ENCODE data around the gene CATSPER1.
A peak's percentile ranks its signal among the peaks of the same experiment; 100 is the strongest.

Gene CATSPER1

DNA sequence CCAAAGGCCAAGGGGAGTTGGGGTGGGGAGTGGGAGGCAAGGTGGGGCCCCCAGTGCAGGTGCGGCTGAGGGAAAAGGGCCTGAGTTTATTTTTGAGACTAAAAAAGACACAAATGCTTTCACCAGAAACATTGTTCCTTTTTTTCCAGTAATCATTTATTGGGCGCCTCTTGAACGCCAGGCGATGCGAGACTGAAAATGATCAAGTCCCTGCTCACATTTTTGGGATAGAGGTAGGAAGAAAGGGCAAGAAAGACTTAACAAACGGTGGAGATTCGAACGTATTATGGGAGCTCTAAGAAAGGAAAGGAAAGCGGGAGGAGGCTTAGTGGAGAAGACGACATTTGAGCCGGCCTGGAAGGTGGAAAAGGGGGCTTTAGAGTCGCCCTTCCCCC lies 25.1 kb upstream of the CATSPER1 start:
- Histone ChIP-seq H3K4me1 (ENCODE audit: low read length) (peaks cover 23% of the 10 kb centered on the region), H2AFZ (ENCODE audit: low read length) (peak overlapping the region; percentile 77), H4K20me1 (ENCODE audit: insufficient read depth, low read length) (no peaks in the 10 kb centered on the region), H3K9me3 (replicated peaks; ENCODE audit: insufficient read depth, low read length) (no peaks in the 10 kb centered on the region), H3K4me2 (ENCODE audit: low read depth, low read length) (peak overlapping the region; percentile 83), H3K9ac (ENCODE audit: low read length) (peak overlapping the region; percentile 75), H3K9me2 (replicated peaks; ENCODE audit: insufficient read depth, low read length) (no peaks in the 10 kb centered on the region), H3K36me3 (replicated peaks; ENCODE audit: insufficient read depth, low read length) (peaks cover 10% of the 10 kb centered on the region; the same call in 1 of the 2 replicates), H3K4me3 (ENCODE audit: low read length) (peak overlapping the region; percentile 64), H3K27ac (ENCODE audit: low read length) (peak overlapping the region; percentile 82), H3K27me3 (replicated peaks; ENCODE audit: insufficient read depth, low read length) (no peaks in the 10 kb centered on the region), H3F3A (ENCODE audit: insufficient read depth, low read length) (peaks cover 22% of the 10 kb centered on the region), H3K79me2 (ENCODE audit: low read length) (peaks cover 40% of the 10 kb centered on the region)
- TF ChIP-seq EZH2phosphoT487 (IDR thresholded peaks at IDR 0.05; ENCODE audit: low read length) (no peak), EZH2 (optimal IDR thresholded peaks at IDR 0.05; ENCODE audit: low read depth, low read length) (no peak)
- TF ChIP-seq, protein P1, sequence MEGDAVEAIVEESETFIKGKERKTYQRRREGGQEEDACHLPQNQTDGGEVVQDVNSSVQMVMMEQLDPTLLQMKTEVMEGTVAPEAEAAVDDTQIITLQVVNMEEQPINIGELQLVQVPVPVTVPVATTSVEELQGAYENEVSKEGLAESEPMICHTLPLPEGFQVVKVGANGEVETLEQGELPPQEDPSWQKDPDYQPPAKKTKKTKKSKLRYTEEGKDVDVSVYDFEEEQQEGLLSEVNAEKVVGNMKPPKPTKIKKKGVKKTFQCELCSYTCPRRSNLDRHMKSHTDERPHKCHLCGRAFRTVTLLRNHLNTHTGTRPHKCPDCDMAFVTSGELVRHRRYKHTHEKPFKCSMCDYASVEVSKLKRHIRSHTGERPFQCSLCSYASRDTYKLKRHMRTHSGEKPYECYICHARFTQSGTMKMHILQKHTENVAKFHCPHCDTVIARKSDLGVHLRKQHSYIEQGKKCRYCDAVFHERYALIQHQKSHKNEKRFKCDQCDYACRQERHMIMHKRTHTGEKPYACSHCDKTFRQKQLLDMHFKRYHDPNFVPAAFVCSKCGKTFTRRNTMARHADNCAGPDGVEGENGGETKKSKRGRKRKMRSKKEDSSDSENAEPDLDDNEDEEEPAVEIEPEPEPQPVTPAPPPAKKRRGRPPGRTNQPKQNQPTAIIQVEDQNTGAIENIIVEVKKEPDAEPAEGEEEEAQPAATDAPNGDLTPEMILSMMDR (IDR thresholded peaks at IDR 0.05; ENCODE audit: low read length), result no peak
- DNase-seq, result no peak

- Histone ChIP-seq H3K4me2 (ENCODE audit: low read depth, low read length) (peak overlapping the region; percentile 83), H3K27ac (ENCODE audit: low read length) (peak overlapping the region; percentile 82; the same call in 1 of the 2 replicates), H3K36me3 (replicated peaks; ENCODE audit: insufficient read depth, low read length) (peaks cover 8% of the 10 kb centered on the region; the same call in 1 of the 2 replicates), H3K79me2 (ENCODE audit: low read length) (peaks cover 33% of the 10 kb centered on the region), H2AFZ (ENCODE audit: low read length) (no peak overlapping the region), H3K27me3 (replicated peaks; ENCODE audit: insufficient read depth, low read length) (no peaks in the 10 kb centered on the region), H3K4me3 (ENCODE audit: low read length) (no peak overlapping the region), H3F3A (ENCODE audit: insufficient read depth, low read length) (peaks cover 22% of the 10 kb centered on the region), H4K20me1 (ENCODE audit: insufficient read depth, low read length) (no peaks in the 10 kb centered on the region), H3K9ac (ENCODE audit: low read length) (peak overlapping the region; percentile 75; the same call in 1 of the 2 replicates), H3K9me2 (replicated peaks; ENCODE audit: insufficient read depth, low read length) (no peaks in the 10 kb centered on the region), H3K9me3 (replicated peaks; ENCODE audit: insufficient read depth, low read length) (no peaks in the 10 kb centered on the region), H3K4me1 (ENCODE audit: low read length) (peaks cover 25% of the 10 kb centered on the region)
- no peak for DNase-seq
- TF ChIP-seq, protein P1 (IDR thresholded peaks at IDR 0.05; ENCODE audit: low read length), result no peak
- TF ChIP-seq EZH2 (optimal IDR thresholded peaks at IDR 0.05; ENCODE audit: low read depth, low read length) (no peak), EZH2phosphoT487 (IDR thresholded peaks at IDR 0.05; ENCODE audit: low read length) (no peak)
Measured at GRCh38 chr11:66050581-66051231, 24.4 kb upstream of the CATSPER1 start.

DNA sequence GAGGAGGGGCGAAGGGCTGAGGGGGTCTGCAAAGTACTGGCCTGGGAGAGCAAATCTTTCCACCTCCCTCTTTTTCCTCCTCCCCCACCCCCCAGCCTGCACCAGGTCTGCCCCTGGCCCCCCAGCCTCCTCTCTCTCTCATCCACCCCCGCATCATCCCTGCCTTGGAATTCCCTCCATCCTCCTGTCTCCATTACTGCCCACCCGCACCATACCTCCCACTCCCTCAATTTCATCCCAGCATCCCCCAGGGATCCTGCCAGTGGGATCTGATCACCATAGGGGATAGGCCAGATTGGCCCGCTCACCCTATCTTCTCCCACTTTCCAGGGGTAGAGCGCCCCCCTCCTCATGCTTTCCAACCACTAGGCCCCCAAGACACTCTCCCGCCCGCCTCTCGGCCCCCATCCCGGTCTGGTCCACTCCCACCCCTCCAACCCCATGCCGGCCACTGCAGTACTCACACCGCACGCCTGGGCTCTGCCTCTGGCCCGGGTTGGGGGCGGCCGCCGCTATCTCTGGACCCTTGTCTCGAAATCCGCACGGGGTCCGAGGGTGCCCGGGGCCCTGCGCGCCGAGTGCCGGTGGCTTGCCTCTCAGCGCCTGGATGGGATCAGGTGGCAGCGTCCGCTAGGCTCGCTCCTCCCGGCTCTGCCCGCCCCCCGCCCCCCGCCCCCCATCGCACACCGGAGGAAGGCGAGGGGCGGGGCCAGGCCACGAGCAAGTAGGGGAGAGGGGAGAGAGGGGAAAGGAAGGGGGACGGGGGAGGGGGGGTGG lies 22.5 kb upstream of the CATSPER1 start, which contains the start of gene GAL3ST3:
TSS of gene GAL3ST3 (minus strand) at position 615 of the 777 bp plus-strand sequence. CDS start 3,746 bp downstream, outside the sequence.
- Histone ChIP-seq H3K27ac (ENCODE audit: low read length) (no peak within 1 kb of the TSS), H3K4me3 (ENCODE audit: low read length) (no peak within 1 kb of the TSS), H3K4me2 (ENCODE audit: low read depth, low read length) (no peak within 1 kb of the TSS), H3K9me2 (replicated peaks; ENCODE audit: insufficient read depth, low read length) (no peaks in the 10 kb centered on the region), H3K79me2 (ENCODE audit: low read length) (peaks cover 15% of the 10 kb centered on the region), H3K9ac (ENCODE audit: low read length) (no peak within 1 kb of the TSS), H2AFZ (ENCODE audit: low read length) (no peak within 1 kb of the TSS), H3K27me3 (replicated peaks; ENCODE audit: insufficient read depth, low read length) (no peaks in the 10 kb centered on the region), H3K9me3 (replicated peaks; ENCODE audit: insufficient read depth, low read length) (no peaks in the 10 kb centered on the region), H3K36me3 (replicated peaks; ENCODE audit: insufficient read depth, low read length) (no peaks in the 10 kb centered on the region), H3F3A (ENCODE audit: insufficient read depth, low read length) (peaks cover 26% of the 10 kb centered on the region), H4K20me1 (ENCODE audit: insufficient read depth, low read length) (no peaks in the 10 kb centered on the region), H3K4me1 (ENCODE audit: low read length) (peaks cover 24% of the 10 kb centered on the region)
- TF ChIP-seq EZH2phosphoT487 (IDR thresholded peaks at IDR 0.05; ENCODE audit: low read length), result no peak
- no peak for TF ChIP-seq EZH2 (optimal IDR thresholded peaks at IDR 0.05; ENCODE audit: low read depth, low read length)
- TF ChIP-seq, protein P1 (IDR thresholded peaks at IDR 0.05; ENCODE audit: low read length), result no peak
- no peak for DNase-seq
